ENCODE data around the gene G0S2. TPM values are rescaled to one million over a fixed set of nuclear protein-coding genes. Genes with fewer than 3 reads are reported as not detected.

G0S2 gene
- total RNA-seq = 8.8 and 10.1 TPM in 2 replicates

GRCh38 chr1:209674957-209675564, at the start of gene G0S2:
Gene G0S2, plus strand, starts transcription at chr1:209675412. Its CDS starts 273 bp downstream, at chr1:209675685.

GRCh38 chr1:209652121-209652735, 23.0 kb upstream of the G0S2 start, which contains the start of gene LAMB3:
Gene LAMB3, minus strand, starts transcription at chr1:209652425. Its CDS starts 1,481 bp downstream, at chr1:209650944.

GRCh38 chr1:209704584-209704983, 29.4 kb downstream of the G0S2 start, which contains the start of gene HSD11B1:
Gene HSD11B1, plus strand, starts transcription at chr1:209704846. Its CDS starts 97 bp downstream, at chr1:209704943.

Other genes with a start within 250 kb of the G0S2 start
- 0.22 TPM in 1 of 2 replicates, not detected in the other for gene CAMK1G, start 91.7 kb upstream of the G0S2 start, total RNA-seq
- gene LAMB3, start 23.0 kb upstream of the G0S2 start, total RNA-seq = 10.9 and 12.2 TPM in 2 replicates
- gene HSD11B1, start 29.4 kb downstream of the G0S2 start, total RNA-seq = 3.3 and 4.2 TPM in 2 replicates
- gene TRAF3IP3, start 80.6 kb downstream of the G0S2 start, total RNA-seq = not detected in 2 replicates
- 2.6 and 3.4 TPM in 2 replicates for gene C1orf74, start 109.1 kb downstream of the G0S2 start, total RNA-seq
- 0.13 and 0.43 TPM in 2 replicates for gene IRF6, start 130.7 kb downstream of the G0S2 start, total RNA-seq
- 15.8 and 16.5 TPM in 2 replicates for gene UTP25, start 152.6 kb downstream of the G0S2 start, total RNA-seq